HepG2 (cell line): ENCODE measurements around the gene GZF1. TPM values are rescaled to one million over a fixed set of nuclear protein-coding genes. Genes with fewer than 3 reads are reported as not detected.
A peak's percentile ranks its signal among the peaks of the same experiment; 100 is the strongest.

Source experiments
- BRD4 ChIP-seq: sonication (generic); formaldehyde crosslinking; IDR thresholded peaks from 2 replicates; pipeline ENCODE4 v1.4.0; 2020; ENCODE audit warnings: missing genetic modification reagents
- CEBPB ChIP-seq: IDR thresholded peaks from 2 replicates; pipeline ENCODE4 v1.6.1; 2011; ENCODE audit warnings: low read depth, low read length, improper control_type of control experiment, borderline replicate concordance
- DR1 ChIP-seq: sonication (generic); formaldehyde crosslinking; IDR thresholded peaks from 2 replicates; pipeline ENCODE4 v1.8.0; 2021; ENCODE audit warnings: mild to moderate bottlenecking, missing genetic modification reagents, inconsistent platforms
- FOXO1 ChIP-seq: sonication (generic); formaldehyde crosslinking; IDR thresholded peaks from 2 replicates; pipeline ENCODE4 v1.4.0; 2020; ENCODE audit warnings: missing genetic modification reagents
- HINFP ChIP-seq: sonication (generic); formaldehyde crosslinking; IDR thresholded peaks from 2 replicates; pipeline ENCODE4 v1.4.0; 2020; ENCODE audit warnings: low read depth, mild to moderate bottlenecking, missing genetic modification reagents
- HNF4G ChIP-seq, 2 experiments: sonication (generic) in 1 of 2; formaldehyde crosslinking in 1 of 2; IDR thresholded peaks; 2 replicates each; pipeline versions ENCODE4 v1.4.0 to v1.6.1; 2011 to 2020; ENCODE audit warnings: borderline replicate concordance in 2 of 2, low read depth in 2 of 2, mild to moderate bottlenecking in 2 of 2, low read length in 1 of 2, missing genetic modification reagents in 1 of 2, moderate library complexity in 1 of 2
- HOXA7 ChIP-seq: sonication (generic); formaldehyde crosslinking; IDR thresholded peaks from 2 replicates; pipeline ENCODE4 v1.8.1; 2022; ENCODE audit warnings: mild to moderate bottlenecking, missing genetic modification reagents, moderate library complexity
- JUN ChIP-seq: sonication (generic); formaldehyde crosslinking; IDR thresholded peaks from 2 replicates; pipeline ENCODE4 v1.4.0; 2020; ENCODE audit warnings: mild to moderate bottlenecking, missing genetic modification reagents
- RFX3 ChIP-seq: IDR thresholded peaks from 2 replicates; pipeline ENCODE4 v1.6.1; 2016; ENCODE audit warnings: missing biosample characterization, missing genetic modification reagents
- SIN3A ChIP-seq: IDR thresholded peaks from 2 replicates; pipeline ENCODE4 v1.6.1; 2011; ENCODE audit warnings: low read depth, mild to moderate bottlenecking, control low read depth, low read length, borderline replicate concordance
- SMARCE1 ChIP-seq: fragments of 450-650 bp; IDR thresholded peaks from 2 replicates; pipeline ENCODE4 v1.6.1; 2017; ENCODE audit warnings: borderline replicate concordance
- SOX6 ChIP-seq, 2 experiments: fragments of 450-650 bp in 1 of 2; sonication (generic) in 1 of 2; formaldehyde crosslinking in 1 of 2; IDR thresholded peaks; 2 replicates each; pipeline versions ENCODE4 v1.4.0 to v1.6.1; 2017 to 2020; ENCODE audit warnings: antibody characterized with exemption in 1 of 2, mild to moderate bottlenecking in 1 of 2, missing genetic modification reagents in 1 of 2
- ZNF253 ChIP-seq: sonication (generic); formaldehyde crosslinking; IDR thresholded peaks from 2 replicates; pipeline ENCODE4 v1.8.0; 2022; ENCODE audit warnings: mild to moderate bottlenecking, missing genetic modification reagents, borderline replicate concordance
- ZNF501 ChIP-seq: sonication (generic); formaldehyde crosslinking; IDR thresholded peaks from 2 replicates; pipeline ENCODE4 v1.5.1; 2020; ENCODE audit warnings: mild to moderate bottlenecking, moderate library complexity, missing genetic modification reagents
- ZNF512B ChIP-seq: sonication (generic); formaldehyde crosslinking; IDR thresholded peaks from 2 replicates; pipeline ENCODE4 v1.5.1; 2020; ENCODE audit warnings: missing genetic modification reagents, mild to moderate bottlenecking, borderline replicate concordance
- ZNF570 ChIP-seq: sonication (generic); formaldehyde crosslinking; IDR thresholded peaks from 2 replicates; pipeline ENCODE4 v1.4.0; 2020; ENCODE audit warnings: mild to moderate bottlenecking, missing genetic modification reagents, borderline replicate concordance
- ZNF776 ChIP-seq: sonication (generic); formaldehyde crosslinking; IDR thresholded peaks from 2 replicates; pipeline ENCODE4 v1.4.0; 2020; ENCODE audit warnings: mild to moderate bottlenecking, missing genetic modification reagents
- polyA plus RNA-seq, 8 experiments: library from polyadenylated mRNA; depleted of rRNA in 3 of 8; stranded (reverse) in 7 of 8; unstranded in 1 of 8; fragments of >200 nt; fragmentation: Illumina TruSeq in 4 of 8; extraction: Trizol in 4 of 8; gene quantifications; 2 replicates each; pipeline versions ENCODE4 v1.2.1 to v1.2.3, GENCODE V29; 2011 to 2016; ENCODE audit warnings: low read depth in 4 of 8, missing spikeins in 1 of 8, mixed read lengths in 1 of 8; ENCODE audit not compliant: insufficient read depth in 1 of 8
- total RNA-seq, 5 experiments: library from RNA; depleted of rRNA; stranded (reverse); fragments of >200 nt; fragmentation: Illumina TruSeq; extraction: Trizol; gene quantifications; 2 replicates each; pipeline ENCODE4 v1.2.3, GENCODE V29; 2016; ENCODE audit warnings: low read depth in 1 of 5
- TF ChIP-seq, protein P1 (sequence below): sonication (generic); formaldehyde crosslinking; IDR thresholded peaks from 2 replicates; pipeline ENCODE4 v1.9.0; 2021; ENCODE audit warnings: missing genetic modification reagents, borderline replicate concordance
- TF ChIP-seq, protein P2 (sequence below): sonication (generic); formaldehyde crosslinking; conservative IDR thresholded peaks from 2 replicates; pipeline ENCODE4 v1.8.0; 2022; ENCODE audit warnings: missing genetic modification reagents
- TF ChIP-seq, protein P3 (sequence below): sonication (generic); formaldehyde crosslinking; IDR thresholded peaks from 2 replicates; pipeline ENCODE4 v1.5.0; 2020; ENCODE audit warnings: missing genetic modification reagents

The GZF1 gene
- total and polyA plus RNA-seq, 2 of the 13 experiments (the other 11 are each of a cell fraction or from before 2014, with no cell fraction given): 16.9 to 26.0 TPM

DNA sequence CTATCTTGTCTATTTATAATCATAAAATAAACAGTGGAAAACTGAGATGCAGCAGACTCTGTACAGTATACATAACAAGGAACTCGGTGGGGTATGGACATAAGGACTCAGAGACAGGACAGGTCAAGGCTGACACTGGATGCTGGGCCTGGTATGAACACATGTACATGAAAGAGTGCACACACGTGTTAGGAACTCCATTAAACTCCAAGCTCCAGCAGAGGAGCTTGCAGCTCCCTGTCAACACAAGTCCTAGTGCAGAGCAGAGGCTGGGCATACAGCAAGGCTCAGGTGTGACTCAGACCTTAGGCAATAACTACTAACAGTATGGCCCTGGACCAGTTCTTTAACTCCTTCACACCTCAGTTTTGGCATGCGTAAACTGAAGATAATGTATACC lies 42.2 kb downstream of the GZF1 start (continued):
- TF ChIP-seq ZNF512B (CRISPR knock-in tag) (no peak), ZNF501 (0 out of 2 replicates have a peak, but pooled peaks have one; percentile 6), SOX6 (IDR thresholded peaks at IDR 0.05) (no peak), SOX6 (CRISPR knock-in tag; IDR thresholded peaks at IDR 0.05) (no peak), FOXO1 (CRISPR knock-in tag) (0 out of 2 replicates have a peak, but pooled peaks have one; percentile 40), RFX3 (no peak), HINFP (CRISPR knock-in tag) (no peak), ZNF570 (CRISPR knock-in tag) (no peak), HNF4G (IDR thresholded peaks at IDR 0.05; ENCODE audit: borderline replicate concordance, low read depth, low read length) (no peak), HNF4G (CRISPR knock-in tag; IDR thresholded peaks at IDR 0.05; ENCODE audit: borderline replicate concordance, low read depth) (no peak), CEBPB (peak; percentile 82; the same call in 1 of the 2 replicates), ZNF253 (no peak), DR1 (CRISPR knock-in tag) (no peak), SIN3A (no peak), SMARCE1 (no peak), HOXA7 (no peak), JUN (CRISPR knock-in tag) (no peak), ZNF776 (no peak), BRD4 (CRISPR knock-in tag) (no peak)
- TF ChIP-seq, protein P1, sequence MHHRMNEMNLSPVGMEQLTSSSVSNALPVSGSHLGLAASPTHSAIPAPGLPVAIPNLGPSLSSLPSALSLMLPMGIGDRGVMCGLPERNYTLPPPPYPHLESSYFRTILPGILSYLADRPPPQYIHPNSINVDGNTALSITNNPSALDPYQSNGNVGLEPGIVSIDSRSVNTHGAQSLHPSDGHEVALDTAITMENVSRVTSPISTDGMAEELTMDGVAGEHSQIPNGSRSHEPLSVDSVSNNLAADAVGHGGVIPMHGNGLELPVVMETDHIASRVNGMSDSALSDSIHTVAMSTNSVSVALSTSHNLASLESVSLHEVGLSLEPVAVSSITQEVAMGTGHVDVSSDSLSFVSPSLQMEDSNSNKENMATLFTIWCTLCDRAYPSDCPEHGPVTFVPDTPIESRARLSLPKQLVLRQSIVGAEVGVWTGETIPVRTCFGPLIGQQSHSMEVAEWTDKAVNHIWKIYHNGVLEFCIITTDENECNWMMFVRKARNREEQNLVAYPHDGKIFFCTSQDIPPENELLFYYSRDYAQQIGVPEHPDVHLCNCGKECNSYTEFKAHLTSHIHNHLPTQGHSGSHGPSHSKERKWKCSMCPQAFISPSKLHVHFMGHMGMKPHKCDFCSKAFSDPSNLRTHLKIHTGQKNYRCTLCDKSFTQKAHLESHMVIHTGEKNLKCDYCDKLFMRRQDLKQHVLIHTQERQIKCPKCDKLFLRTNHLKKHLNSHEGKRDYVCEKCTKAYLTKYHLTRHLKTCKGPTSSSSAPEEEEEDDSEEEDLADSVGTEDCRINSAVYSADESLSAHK (CRISPR knock-in tag): no peak
- TF ChIP-seq, protein P2, sequence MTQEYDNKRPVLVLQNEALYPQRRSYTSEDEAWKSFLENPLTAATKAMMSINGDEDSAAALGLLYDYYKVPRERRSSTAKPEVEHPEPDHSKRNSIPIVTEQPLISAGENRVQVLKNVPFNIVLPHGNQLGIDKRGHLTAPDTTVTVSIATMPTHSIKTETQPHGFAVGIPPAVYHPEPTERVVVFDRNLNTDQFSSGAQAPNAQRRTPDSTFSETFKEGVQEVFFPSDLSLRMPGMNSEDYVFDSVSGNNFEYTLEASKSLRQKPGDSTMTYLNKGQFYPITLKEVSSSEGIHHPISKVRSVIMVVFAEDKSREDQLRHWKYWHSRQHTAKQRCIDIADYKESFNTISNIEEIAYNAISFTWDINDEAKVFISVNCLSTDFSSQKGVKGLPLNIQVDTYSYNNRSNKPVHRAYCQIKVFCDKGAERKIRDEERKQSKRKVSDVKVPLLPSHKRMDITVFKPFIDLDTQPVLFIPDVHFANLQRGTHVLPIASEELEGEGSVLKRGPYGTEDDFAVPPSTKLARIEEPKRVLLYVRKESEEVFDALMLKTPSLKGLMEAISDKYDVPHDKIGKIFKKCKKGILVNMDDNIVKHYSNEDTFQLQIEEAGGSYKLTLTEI (CRISPR knock-in tag): no peak
- TF ChIP-seq, protein P3, sequence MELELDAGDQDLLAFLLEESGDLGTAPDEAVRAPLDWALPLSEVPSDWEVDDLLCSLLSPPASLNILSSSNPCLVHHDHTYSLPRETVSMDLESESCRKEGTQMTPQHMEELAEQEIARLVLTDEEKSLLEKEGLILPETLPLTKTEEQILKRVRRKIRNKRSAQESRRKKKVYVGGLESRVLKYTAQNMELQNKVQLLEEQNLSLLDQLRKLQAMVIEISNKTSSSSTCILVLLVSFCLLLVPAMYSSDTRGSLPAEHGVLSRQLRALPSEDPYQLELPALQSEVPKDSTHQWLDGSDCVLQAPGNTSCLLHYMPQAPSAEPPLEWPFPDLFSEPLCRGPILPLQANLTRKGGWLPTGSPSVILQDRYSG (CRISPR knock-in tag): no peak
